OCI-M1 (cell line): ENCODE results near the gene AK2.
A peak's percentile ranks its signal among the peaks of the same experiment; 100 is the strongest.
"Not testable (repeated sequence)": the region's sequence is repeated elsewhere in the genome, so short reads cannot be mapped to it uniquely, and the experiment has no call there.

Experiments used
- DNase-seq: peaks from one replicate; lab custom pipeline; 2025; lab: John Stamatoyannopoulos, UW

The AK2 gene

DNA sequence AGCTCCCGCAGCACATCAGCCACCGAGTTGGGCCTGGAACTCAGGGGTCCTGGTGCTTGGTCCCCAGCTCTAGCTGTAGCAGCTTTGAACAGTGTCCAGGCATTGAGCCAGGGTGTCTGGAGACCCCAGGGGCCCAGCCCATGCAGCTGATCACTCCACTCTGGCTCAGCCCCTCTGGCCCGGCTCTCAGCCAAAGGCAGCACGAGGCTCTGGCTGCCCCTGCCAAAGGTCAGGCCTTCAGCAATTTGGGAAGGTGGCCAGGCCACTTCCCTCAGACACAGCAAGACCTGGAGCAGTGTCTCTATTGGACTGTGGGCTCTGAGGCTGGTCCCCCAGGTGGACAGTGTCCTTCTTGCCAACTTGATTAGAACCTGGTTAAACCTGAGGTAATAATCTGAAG is 37.7 kb downstream of the AK2 start:
- DNase-seq: no peak

DNA sequence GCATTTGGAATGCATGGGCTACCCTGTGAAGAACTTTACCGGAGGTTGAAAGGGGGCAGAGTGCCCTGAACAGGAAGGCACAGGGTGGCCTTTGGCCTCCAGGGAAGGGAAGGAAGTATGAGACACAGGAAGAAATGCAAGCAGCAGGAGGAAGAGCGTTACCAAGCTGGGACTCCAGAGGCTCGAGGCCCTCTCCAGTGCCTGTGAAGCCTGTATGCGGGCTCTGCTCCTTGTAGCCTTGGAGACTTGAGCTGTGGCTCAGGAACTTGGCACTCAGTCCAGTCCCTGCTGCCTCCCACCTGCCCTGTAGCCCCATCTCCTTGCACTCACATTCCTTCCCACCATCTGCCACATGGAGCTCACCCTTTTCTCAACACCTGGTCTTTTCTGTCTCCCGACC is 38.6 kb downstream of the AK2 start:
- no peak for DNase-seq

DNA sequence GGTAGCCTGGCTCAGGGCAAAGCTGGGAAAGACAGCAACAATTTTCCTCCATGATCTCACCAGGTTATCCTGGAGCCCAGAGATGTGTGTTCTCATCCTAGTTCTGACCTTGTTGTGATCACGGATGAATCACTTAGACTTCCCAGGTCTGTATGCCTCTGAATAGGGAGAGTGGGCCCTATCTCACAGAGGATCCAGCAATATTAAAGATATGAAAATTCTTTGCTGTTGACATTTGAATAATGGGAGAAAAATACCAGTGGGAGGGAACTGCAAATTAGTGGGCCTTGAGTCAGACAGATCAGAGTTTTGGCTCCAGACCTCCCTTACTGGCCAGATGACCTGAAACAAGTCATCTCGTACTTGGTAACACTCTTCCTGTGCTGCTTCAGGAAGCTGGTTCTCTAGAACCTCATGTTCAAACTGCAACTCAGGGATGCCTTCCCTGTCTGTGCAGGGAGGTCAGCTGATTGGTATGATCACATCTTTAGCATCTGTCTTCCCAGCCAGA is 39.2 kb downstream of the AK2 start:
- no peak for DNase-seq

DNA sequence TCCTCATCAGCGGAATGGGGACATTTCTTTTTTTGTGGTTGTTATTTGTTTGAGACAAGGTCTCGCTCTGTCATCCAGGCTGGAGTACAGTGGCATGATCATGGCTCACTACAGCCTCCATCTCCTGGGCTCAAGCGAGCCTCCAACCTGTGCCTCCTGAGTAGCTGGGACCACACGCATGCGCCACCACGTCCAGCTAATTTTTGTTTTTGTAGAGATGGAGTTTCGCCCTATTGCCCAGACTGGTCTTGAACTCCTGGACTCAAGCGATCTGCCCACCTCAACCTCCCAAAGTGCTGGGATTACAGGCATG is 43.4 kb downstream of the AK2 start:
- not testable (repeated sequence) for DNase-seq

DNA sequence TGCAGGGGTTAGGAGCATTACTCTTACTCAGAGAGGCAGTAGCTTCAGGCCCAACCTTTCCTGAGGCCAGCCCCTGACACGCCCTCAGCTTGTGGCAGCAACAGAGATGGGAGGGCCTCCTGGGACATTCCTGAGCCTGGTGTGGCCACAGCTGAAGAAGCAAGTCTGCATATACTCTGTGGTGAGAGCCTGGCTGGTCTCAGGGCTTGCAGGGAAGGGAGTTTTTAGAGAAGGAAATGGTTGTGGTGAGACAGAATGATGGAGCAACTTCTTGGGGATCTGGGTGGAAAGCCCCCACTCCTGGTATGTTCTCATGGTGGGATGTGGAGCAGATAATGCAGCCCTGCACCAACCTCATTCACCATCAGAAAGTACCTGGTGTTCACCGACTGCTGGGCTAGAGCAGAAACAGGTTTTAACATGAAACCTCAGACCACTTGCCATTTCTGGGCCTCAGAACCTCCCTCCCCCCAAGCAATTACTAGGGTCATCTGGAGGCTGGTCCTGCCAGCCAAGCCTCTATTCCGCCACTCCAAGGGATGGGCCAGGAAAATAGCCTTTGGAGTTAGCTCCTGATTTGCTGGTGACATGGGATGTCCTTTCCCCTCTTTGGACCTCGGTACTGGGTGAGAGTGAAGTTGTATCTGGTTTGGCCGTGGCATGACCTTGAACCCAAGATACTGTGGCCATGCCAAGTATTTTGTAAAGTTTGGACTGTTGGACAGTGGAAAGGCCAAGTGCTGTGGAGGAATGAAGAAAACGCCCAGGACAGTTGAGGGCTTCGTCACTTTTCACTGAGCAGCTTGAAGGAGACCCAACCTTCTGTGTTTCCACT is 44.0 kb downstream of the AK2 start:
- peak; percentile 79 for DNase-seq

DNA sequence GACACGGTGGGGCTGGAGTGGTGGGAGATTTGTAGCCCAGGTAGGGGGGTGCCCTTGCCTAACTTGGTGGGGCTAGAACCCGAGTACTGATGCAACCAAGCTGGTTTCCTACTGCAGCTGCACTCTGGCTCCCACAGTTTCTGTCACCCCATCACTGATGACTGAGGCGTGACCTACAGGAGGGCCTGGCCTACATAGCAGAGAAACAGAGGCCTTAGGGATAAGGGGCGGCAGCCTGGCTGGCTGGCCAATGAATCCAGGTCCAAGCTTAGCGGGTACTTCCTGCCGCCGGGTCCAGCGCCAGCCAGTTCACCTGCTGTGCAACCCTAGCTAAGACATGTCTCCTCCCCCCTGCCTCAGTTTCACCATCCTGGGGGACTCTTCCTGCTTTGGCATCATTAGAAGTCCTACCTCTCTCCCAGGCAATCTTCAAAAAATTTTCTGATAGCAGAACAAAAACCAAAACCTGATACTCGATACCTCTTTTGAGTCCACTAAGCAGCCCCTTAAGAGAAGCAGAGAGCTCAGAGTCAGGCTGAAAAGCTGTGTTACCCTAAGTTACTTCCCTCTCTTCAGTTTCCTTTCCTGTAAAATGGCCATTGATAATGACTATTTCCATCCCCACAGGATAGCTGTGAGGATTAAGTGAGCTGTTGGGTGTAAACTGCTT is 44.7 kb downstream of the AK2 start:
- DNase-seq: no peak

DNA sequence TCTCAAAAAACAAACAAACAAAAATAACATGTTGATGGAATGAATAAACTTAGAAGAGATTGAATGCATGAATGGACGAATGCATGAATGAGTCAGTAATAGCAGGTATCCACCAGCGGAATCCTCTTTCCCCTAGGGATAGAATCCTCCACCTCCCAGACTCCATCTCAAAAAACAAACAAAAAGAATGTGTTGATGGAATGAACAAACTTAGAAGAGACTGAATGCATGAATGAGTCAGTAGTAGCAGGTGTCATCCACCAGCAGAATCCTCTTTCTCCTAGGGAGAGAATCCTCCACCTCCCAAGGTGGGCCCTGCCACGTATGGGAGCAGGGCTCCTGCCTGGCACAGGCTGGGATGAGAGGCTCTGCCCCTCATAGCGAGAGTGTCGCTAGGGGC is 45.3 kb downstream of the AK2 start:
- no peak for DNase-seq

DNA sequence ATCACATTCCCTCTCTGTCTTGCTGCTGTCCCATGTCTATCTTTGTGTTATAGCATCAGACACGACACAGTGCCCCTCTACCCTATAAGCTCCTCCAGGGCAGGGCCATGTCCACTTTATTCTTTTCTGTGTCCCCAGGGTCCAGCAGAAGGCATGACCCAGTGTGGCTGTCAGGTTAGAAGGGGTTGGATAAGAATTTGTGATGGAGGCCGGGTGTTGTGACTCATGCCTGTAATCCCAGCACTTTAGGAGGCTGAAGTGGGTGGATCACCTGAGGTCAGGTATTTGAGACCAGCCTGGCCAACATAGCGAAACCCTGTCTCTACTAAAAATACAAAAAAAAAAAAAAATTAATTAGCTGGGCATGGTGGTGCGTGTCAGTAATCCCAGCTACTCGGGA is 45.8 kb downstream of the AK2 start:
- no peak for DNase-seq

DNA sequence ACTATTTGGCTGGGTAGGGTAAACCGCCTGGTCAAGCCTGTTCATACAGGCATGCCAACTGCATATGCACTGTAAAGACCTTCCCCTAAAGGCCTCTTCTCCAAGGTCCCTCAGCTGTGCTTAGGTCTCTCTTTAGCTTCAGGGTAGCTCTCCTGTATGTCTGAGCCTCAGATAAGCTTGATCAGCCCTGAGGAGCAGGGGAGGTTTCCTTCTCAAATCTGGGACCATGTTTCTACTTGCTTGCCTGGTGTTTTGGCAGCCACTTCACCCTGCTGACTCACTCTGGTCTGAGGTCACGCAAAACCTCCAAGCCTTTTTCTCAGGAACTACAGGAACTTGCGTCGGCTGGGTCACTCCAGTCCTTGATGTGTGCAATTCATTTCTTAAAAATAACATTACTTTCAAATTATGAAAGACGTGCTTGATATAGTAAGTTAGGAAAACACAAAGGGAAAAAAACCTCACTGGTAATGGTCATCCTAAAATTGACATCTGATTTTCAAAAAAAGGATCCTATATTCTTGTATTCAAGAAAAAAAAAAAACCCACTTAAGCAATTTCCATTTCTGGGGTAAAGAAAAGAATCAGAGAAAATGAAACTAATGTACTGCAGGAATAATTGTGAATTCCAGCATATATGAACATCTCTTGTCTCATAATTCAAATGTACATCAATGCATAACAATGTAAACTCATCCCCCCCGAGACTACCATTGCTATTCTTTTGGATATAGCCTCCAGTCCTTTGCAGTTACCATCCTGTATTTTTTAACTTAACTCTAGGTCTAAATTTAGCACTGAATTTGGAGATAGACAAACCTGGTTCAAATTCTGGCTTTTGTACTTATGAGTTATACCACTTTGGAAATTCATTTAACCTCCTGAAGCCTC is 47.3 kb downstream of the AK2 start:
- DNase-seq: peak; percentile 94

DNA sequence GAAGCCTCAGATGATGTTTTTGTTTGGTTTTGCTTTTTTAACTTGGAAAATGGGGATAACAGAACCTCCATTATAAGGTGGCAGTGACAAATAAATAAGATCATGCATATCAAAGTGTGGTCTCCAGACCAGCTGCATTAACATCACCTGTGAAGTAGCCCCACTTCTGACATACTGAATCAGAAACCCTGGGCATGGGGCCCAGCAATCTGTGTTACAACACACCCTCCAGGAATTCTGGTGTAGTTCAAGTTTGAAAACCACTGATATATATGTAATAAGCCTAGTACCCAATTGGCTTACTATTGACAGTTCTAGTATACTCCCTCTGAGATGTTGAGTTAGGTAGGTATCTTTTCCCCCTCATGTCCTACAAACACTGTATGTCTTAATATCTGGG is 48.0 kb downstream of the AK2 start:
- DNase-seq: no peak

DNA sequence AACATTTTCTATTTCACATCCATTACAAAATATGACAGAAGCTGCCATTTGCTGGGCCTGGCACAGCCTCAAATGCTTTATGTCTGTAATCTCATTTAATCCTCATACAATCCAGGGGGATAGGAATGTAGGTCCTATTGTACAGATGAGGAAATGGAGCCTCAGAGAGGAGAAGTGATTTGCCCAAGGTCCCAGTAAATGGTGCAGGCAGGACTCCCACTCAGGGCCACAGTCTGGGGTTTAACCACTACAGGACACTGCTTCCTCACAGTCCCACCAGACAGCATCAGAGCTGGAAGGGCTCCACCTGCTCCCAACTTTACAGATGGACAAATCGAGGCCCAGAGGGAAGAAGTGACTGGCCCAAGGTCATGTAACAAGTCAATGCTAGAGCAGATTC is 51.5 kb downstream of the AK2 start:
- DNase-seq: no peak

DNA sequence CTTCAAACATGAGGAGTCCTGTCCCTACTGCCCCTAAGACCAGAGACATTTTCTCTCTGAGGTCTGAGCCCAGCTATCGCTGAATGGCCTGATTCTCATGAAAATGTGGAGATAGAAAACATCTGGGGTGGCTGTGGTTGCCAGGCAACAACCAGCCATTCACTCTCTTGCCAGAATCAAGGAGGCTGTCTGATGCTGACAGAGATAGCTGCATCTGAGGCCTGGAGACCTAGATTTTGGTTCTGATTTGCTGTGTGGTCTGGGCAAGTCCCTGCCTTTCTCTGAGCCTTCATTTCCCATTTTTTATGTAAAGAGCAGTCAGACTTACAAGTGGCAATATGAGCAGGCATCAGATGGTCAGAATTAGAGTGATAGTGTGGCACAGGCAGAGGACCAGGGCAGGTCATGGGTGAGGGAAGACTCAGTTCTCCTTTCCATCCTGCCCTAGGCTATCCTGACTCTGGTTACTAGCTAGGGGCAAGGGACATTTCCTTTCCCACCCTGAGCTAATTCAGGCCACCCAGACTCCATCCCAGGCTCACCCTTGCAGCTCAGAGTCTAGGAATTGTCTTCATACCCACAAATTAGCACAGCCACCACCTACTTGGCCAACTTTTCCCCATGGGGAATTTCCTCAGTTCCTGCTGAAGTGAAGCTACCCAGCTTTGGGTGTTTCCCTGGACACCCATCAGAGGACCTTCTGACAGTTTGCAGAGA is 52.1 kb downstream of the AK2 start:
- no peak for DNase-seq

DNA sequence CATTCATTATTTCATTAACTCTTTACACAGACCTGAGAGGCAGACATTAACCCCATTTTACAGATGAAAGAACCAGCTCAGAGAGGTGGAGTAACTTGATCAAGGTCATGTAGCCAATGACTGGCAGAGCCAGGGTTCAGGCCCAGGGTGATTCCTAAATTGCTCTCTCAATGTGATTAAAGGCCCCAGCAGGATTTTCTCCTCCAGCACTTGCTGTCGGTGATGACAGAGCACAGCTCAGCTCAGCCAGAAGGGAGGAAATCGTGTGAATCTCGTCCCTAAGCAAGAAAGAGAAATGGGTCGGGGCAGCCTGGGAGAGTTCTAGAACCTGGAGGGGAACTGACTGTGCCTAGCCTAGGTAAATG is 52.6 kb downstream of the AK2 start:
- DNase-seq: no peak

DNA sequence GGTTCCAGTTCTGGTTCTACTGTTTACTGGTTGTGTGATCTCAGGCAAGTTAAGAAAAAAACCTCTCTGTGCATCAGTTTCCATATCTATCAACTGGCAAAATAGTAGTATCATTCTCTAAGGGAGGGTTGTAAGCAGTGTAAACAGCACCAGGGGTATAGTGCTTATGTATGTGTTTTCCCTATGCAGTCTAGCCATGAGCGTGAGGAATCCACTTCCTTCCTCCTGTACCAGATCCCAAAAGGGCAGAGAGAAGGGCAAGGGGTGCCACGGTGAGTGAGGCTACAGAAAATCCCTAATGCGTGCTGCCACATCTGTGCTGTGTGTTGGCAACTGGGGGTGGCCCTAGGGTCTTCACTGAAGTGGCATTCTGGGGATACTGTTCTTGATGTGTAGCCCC is 53.7 kb downstream of the AK2 start:
- DNase-seq: no peak

DNA sequence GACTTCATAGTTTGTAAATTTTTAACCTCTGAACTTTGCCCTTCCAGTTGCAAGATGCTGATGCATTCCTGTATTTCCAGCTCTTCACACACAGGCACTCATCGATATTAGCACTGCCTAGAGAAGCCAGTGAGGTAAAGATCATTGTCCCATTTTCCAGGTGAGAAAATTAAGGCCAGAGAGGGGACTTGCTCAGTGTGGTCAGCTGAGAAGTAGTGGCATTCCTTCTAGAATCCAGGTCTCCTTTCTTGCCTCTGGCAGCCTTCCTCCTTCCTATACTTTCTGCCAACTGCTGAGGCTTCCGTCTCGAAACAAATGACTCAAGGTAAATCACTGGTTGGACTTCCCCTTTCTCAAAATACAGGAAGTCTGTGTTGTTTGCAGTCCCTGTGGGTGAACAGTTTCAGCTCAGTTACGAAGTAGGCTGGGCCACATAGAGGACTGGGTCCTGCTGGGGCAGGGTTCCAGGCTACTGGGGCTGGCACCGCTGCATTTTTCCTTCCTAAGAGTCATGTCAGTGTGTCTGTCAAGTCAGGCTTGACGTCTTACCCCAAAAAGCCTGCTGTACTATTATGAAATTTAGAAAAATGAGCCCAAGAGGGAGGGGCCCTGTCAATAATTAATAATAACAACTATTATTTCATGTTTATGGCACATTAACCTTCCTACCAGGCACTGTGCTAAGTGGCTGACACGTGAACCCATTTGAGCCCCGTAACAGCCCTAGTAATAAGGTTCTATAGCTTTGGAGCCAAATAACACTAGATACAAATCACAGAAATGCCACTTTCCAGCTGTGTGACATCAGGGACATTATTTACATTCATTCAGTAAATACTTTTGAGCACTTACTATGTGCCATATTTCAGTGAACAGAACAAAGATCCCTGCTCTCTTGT is 55.4 kb downstream of the AK2 start:
- peak; percentile 91 for DNase-seq

DNA sequence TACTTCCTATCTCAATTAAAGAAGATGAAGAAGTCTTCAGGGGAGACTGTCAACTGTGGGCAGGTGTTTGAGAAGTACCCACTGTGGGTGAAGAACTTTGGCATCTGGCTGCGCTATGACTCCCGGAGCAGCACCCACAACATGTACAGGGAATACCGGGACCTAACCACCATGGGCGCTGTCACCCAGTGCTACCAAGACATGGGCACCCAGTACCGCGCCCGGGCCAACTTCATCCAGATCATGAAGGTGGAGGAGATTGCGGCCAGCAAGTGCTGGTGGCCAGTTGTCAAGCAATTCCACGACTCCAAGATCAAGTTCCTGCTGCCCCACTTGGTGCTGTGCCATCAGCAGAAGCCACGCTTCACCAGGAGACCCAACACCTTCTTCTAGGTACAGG is 56.6 kb downstream of the AK2 start:
- no peak for DNase-seq

DNA sequence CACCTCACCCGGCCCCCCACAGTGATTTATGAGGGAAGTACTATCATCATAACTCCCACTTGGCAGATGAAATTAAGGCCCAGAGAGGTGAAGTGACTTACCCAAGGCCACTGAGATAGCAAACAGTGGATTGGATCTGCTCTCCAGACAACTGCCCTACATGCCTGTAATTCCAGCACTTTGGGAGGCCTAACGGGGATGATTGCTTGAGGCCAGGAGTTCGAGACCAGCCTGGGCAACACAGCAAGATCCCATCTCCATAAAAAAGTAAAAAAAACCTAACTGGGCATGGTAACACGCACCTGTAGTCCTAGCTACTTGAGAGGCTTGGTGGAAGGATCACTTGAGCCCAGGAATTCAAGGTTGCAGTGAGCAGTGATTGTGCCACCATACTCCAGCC is 57.8 kb downstream of the AK2 start:
- DNase-seq: no peak

DNA sequence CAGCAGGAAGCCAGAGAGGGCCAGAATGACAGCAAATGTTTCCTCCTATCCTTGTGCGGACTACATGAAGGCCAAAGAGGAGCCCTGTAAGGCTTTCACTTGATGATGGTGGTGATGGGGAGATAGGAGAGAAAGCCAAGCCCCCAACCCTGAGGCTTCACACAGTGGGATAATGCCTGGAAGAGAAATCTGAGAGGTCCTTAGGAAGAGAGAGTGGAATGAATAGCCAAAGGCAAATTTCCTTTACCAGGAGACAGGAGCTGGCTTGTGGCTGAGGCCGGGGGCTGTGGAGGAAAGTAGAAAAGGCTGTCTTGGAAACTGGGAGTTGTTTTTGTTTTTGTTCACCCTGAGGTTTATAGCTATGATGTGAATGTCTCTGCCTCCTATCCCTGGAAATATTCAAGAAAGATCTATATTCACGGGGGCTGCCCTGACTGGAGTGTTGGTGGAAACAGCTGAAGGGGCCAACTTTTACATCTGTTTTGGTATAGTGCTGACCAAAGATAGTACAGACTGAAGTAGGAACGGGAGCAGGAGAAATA is 59.1 kb downstream of the AK2 start:
- no peak for DNase-seq

DNA sequence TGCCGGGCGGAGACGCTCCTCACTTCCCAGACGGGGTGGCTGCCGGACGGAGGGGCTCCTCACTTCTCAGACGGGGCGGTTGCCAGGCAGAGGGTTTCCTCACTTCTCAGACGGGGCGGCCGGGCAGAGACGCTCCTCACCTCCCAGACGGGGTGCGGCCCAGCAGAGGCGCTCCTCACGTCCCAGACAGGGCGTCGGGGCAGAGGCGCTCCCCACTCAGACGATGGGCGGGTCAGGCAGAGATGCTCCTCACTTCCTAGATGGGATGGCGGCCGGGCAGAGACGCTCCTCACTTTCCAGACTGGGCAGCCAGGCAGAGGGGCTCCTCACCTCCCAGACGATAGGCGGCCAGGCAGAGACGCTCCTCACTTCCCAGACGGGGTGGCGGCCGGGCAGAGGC is 61.6 kb downstream of the AK2 start:
- not testable (repeated sequence) for DNase-seq

DNA sequence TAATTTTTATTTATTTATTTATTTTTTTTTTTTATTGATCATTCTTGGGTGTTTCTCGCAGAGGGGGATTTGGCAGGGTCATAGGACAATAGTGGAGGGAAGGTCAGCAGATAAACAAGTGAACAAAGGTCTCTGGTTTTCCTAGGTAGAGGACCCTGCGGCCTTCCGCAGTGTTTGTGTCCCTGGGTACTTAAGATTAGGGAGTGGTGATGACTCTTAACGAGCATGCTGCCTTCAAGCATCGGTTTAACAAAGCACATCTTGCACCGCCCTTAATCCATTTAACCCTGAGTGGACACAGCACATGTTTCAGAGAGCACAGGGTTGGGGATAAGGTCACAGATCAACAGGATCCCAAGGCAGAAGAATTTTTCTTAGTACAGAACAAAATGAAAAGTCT is 63.2 kb downstream of the AK2 start:
- not testable (repeated sequence) for DNase-seq
